Breast epithelium (tissue), 3 donors: Measurements from ENCODE around the gene LMNA.

Experiments used
- CTCF ChIP-seq, 3 donors: fragments of 450-650 bp; IDR thresholded peaks; one replicate each; pipeline ENCODE4 v1.5.1; 2016 to 2017; ENCODE audit warnings: antibody characterized with exemption in 3 of 3, mild to moderate bottlenecking in 3 of 3, moderate library complexity in 3 of 3
- POLR2A ChIP-seq: fragments of 450-650 bp; IDR thresholded peaks from one replicate; pipeline ENCODE4 v1.6.1; 2016; ENCODE audit warnings: antibody characterized with exemption, mild to moderate bottlenecking, moderate library complexity

- TF ChIP-seq CTCF (IDR thresholded peaks at IDR 0.05) (no peak), POLR2A (no peak)
Measured at GRCh38 chr1:156075162-156075561, 39.3 kb upstream of the LMNA start.
